ENCODE data around the gene HMGCS2. TPM values are rescaled to one million over a fixed set of nuclear protein-coding genes. Genes with fewer than 3 reads are reported as not detected.

Gene HMGCS2
- total and polyA plus RNA-seq, 10 donors, result 0.06 to 0.11 TPM; not detected in 8

GRCh38 chr1:119748040-119748439 is 20.7 kb downstream of the HMGCS2 start:
- Histone ChIP-seq H3K4me3 (no peak overlapping the region), H3K27ac (no peak overlapping the region), H3K4me1 (peaks cover 0 to 4% (median 0%) of the 10 kb centered on the region in 6 donors), H3K9me3 (no peaks in the 10 kb centered on the region), H3K36me3 (no peaks in the 10 kb centered on the region), H3K27me3 (replicated peaks in 1 of 7) (no peaks in the 10 kb centered on the region)
- no peak for DNase-seq
- intact Hi-C loops (cut with DNase I; ENCODE audit: low total_unique reads), result no loop called here
- WGBS, 5 donors, result 53 to 62% (median 60%) methylated on average over 4 of the region's 4 CpGs
- TF ChIP-seq POLR2AphosphoS5 (IDR thresholded peaks at IDR 0.05) (no peak), CTCF (IDR thresholded peaks at IDR 0.05 in 8 of 11, conservative IDR thresholded peaks at IDR 0.05 in 3 of 11) (no peak), POLR2A (IDR thresholded peaks at IDR 0.05) (no peak)

- Histone ChIP-seq H3K9me3 (no peaks in the 10 kb centered on the region), H3K36me3 (no peaks in the 10 kb centered on the region), H3K4me3 (no peak overlapping the region), H3K27ac (no peak overlapping the region), H3K4me1 (peaks cover 0 to 4% (median 0%) of the 10 kb centered on the region in 6 donors), H3K27me3 (replicated peaks in 1 of 7) (no peaks in the 10 kb centered on the region)
- TF ChIP-seq POLR2A (IDR thresholded peaks at IDR 0.05), result no peak
- intact Hi-C loops (cut with DNase I; ENCODE audit: low total_unique reads), result no loop called here
- DNase-seq, result no peak
- WGBS, 5 donors, result 71 to 88% (median 82%) methylated on average over 3 of the region's 3 CpGs
Measured at GRCh38 chr1:119747451-119747850, 21.3 kb downstream of the HMGCS2 start.

GRCh38 chr1:119745034-119745433 is 23.7 kb downstream of the HMGCS2 start:
- intact Hi-C loops (cut with DNase I; ENCODE audit: low total_unique reads), result no loop called here
- H3K27ac ChIP-seq, result no peak overlapping the region
- H3K27me3 ChIP-seq (replicated peaks in 1 of 7), result no peaks in the 10 kb centered on the region
- WGBS, 5 donors, result 71 to 93% (median 86%) methylated on average over 1 of the region's 1 CpG
- H3K9me3 ChIP-seq, result no peaks in the 10 kb centered on the region
- H3K4me1 ChIP-seq, result peaks cover 0 to 4% (median 0%) of the 10 kb centered on the region in 6 donors
- no peaks in the 10 kb centered on the region for H3K36me3 ChIP-seq
- no peak for DNase-seq
- H3K4me3 ChIP-seq, result no peak overlapping the region
- no peak for TF ChIP-seq POLR2A (IDR thresholded peaks at IDR 0.05)
- TF ChIP-seq POLR2AphosphoS5 (IDR thresholded peaks at IDR 0.05), result no peak
- no peak for TF ChIP-seq CTCF (IDR thresholded peaks at IDR 0.05 in 8 of 11, conservative IDR thresholded peaks at IDR 0.05 in 3 of 11)

GRCh38 chr1:119744598-119744942 is 24.1 kb downstream of the HMGCS2 start:
- Histone ChIP-seq H3K27ac (no peak overlapping the region), H3K4me1 (peaks cover 0 to 4% (median 0%) of the 10 kb centered on the region in 6 donors), H3K9me3 (no peaks in the 10 kb centered on the region), H3K4me3 (no peak overlapping the region), H3K27me3 (replicated peaks in 1 of 7) (no peaks in the 10 kb centered on the region), H3K36me3 (no peaks in the 10 kb centered on the region)
- WGBS, 5 donors, result 33 to 96% (median 83%) methylated on average over 1 of the region's 1 CpG
- DNase-seq, result no peak
- intact Hi-C loops (cut with DNase I; ENCODE audit: low total_unique reads), result no loop called here
- TF ChIP-seq POLR2A (IDR thresholded peaks at IDR 0.05) (no peak), POLR2AphosphoS5 (IDR thresholded peaks at IDR 0.05) (no peak), CTCF (IDR thresholded peaks at IDR 0.05 in 8 of 11, conservative IDR thresholded peaks at IDR 0.05 in 3 of 11) (no peak)

Measured in spleen (tissue), 11 donors.